ENCODE measurements around the gene GLYATL3.
"Not testable (repeated sequence)": the region's sequence is repeated elsewhere in the genome, so short reads cannot be mapped to it uniquely, and the experiment has no call there.

DNA sequence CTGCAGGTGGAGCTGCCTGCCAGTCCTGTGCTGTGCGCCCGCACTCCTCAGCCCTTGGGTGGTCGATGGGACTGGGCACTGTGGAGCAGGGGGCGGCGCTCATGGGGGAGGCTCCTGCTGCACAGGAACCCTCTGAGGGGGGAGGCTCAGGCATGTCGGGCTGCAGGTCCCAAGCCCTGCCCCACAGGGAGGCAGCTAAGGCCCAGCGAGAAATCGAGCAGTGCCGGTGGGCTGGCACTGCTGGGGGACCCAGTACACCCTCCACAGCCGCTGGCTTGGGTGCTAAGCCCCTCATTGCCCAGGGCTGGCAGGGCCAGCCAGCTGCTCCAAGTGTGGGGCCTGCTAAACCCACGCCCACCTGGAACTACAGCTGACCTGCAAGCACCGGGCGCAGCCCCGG is 16.3 kb upstream of the GLYATL3 start:
- TF ChIP-seq PAX5 (IDR thresholded peaks at IDR 0.05; ENCODE audit: insufficient read depth, low read length, severe bottlenecking); POLR2AphosphoS5 (IDR thresholded peaks at IDR 0.05; ENCODE audit: low read depth, low read length); POLR2A (IDR thresholded peaks at IDR 0.05; ENCODE audit: low read depth, low read length); TAF1 (IDR thresholded peaks at IDR 0.05; ENCODE audit: low read depth, low read length); POU2F2 (IDR thresholded peaks at IDR 0.05; ENCODE audit: low read depth, low read length); SPI1 (IDR thresholded peaks at IDR 0.05; ENCODE audit: low read depth, low read length): not testable (repeated sequence)

All from GM12891 (cell line).